H1 (cell line): ENCODE results near the gene RESP18. TPM values are rescaled to one million over a fixed set of nuclear protein-coding genes. Genes with fewer than 3 reads are reported as not detected.
A peak's percentile ranks its signal among the peaks of the same experiment; 100 is the strongest.

Source experiments
- CTCF ChIA-PET: fragments of 300-600 bp; sonication (Branson Sonifier 250); formaldehyde crosslinking; loops from one replicate; lab custom pipeline; 2021; ENCODE audit not compliant: partially characterized antibody; lab: Charles Lee
- POLR2A ChIA-PET: fragments of 300-600 bp; sonication (Branson Sonifier 250); formaldehyde crosslinking; loops from one replicate; lab custom pipeline; 2021; ENCODE audit warnings: inconsistent platforms; ENCODE audit not compliant: partially characterized antibody; lab: Charles Lee
- DNase-seq, 2 experiments: peaks; one replicate each; pipeline versions ENCODE4 v3.0.0 to v3.0.0-alpha.2; 2010 to 2022; ENCODE audit warnings: low spot score in 2 of 2, low read depth in 1 of 2, mixed read lengths in 1 of 2
- FAIRE-seq: peaks from 2 replicates; lab custom pipeline; 2011; peaks lifted over from hg19 to GRCh38; lab: Jason Lieb, UNC
- H2AFZ ChIP-seq: 2 replicates; pipeline ENCODE4 v1.8.1; 2012; ENCODE audit warnings: low read length, inconsistent platforms
- H2AK5ac ChIP-seq: 2 replicates; pipeline ENCODE4 v1.6.1; 2013; ENCODE audit warnings: low read depth, low read length
- H2BK120ac ChIP-seq: replicated peaks from 2 replicates; pipeline ENCODE3; 2013; ENCODE audit warnings: low read depth, low read length, inconsistent platforms
- H2BK12ac ChIP-seq: 2 replicates; pipeline ENCODE4 v1.6.1; 2013; ENCODE audit warnings: low read depth, low read length
- H2BK15ac ChIP-seq: 2 replicates; pipeline ENCODE4 v1.6.1; 2013; ENCODE audit warnings: low read length
- H2BK20ac ChIP-seq: 2 replicates; pipeline ENCODE4 v1.6.1; 2013; ENCODE audit warnings: low read length
- H2BK5ac ChIP-seq: 2 replicates; pipeline ENCODE4 v1.6.1; 2013; ENCODE audit warnings: low read depth, low read length
- H3K14ac ChIP-seq: 2 replicates; pipeline ENCODE4 v1.6.1; 2013; ENCODE audit warnings: inconsistent platforms; ENCODE audit not compliant: insufficient read length
- H3K18ac ChIP-seq: 2 replicates; pipeline ENCODE4 v1.6.1; 2013; ENCODE audit warnings: low read length; ENCODE audit errors: extremely low read depth
- H3K23ac ChIP-seq: 2 replicates; pipeline ENCODE4 v1.6.1; 2013; ENCODE audit warnings: inconsistent platforms; ENCODE audit not compliant: insufficient read length
- H3K23me2 ChIP-seq: 2 replicates; pipeline ENCODE4 v1.6.1; 2013; ENCODE audit warnings: low read depth, low read length
- H3K27ac ChIP-seq: 2 replicates; pipeline ENCODE4 v1.6.1; 2011; ENCODE audit warnings: low read depth, low read length, inconsistent platforms
- H3K27me3 ChIP-seq, 4 experiments: replicated peaks in 1 of 4; 1 replicate in 1 of 4; 2 replicates in 3 of 4; pipeline versions ENCODE4 v1.6.1 to v1.8.1; 2011 to 2013; ENCODE audit warnings: low read length in 3 of 4, mild to moderate bottlenecking in 3 of 4, inconsistent platforms in 2 of 4, mixed read lengths in 2 of 4, moderate library complexity in 1 of 4; ENCODE audit not compliant: control insufficient read depth in 3 of 4, insufficient read depth in 3 of 4; ENCODE audit errors: extremely low read depth in 1 of 4
- H3K36me3 ChIP-seq, 4 experiments: 2 replicates each; pipeline versions ENCODE4 v1.6.1 to v1.8.1; 2011 to 2013; ENCODE audit warnings: mild to moderate bottlenecking in 4 of 4, low read length in 3 of 4, moderate library complexity in 2 of 4, control low read depth in 1 of 4, inconsistent platforms in 1 of 4; ENCODE audit not compliant: insufficient read depth in 4 of 4, control insufficient read depth in 2 of 4
- H3K4ac ChIP-seq: replicated peaks from 2 replicates; pipeline ENCODE3; 2013; ENCODE audit warnings: low read length, low read depth, mixed read lengths, inconsistent platforms; ENCODE audit not compliant: insufficient read length
- H3K4me1 ChIP-seq, 4 experiments: replicated peaks in 1 of 4; 1 replicate in 1 of 4; 2 replicates in 3 of 4; pipeline versions ENCODE4 v1.6.1 to v1.8.1; 2011 to 2013; ENCODE audit warnings: low read length in 3 of 4, inconsistent platforms in 2 of 4, mixed read lengths in 1 of 4; ENCODE audit not compliant: insufficient read depth in 4 of 4, control insufficient read depth in 3 of 4
- H3K4me2 ChIP-seq, 2 experiments: 2 replicates each; pipeline versions ENCODE4 v1.6.1 to v1.8.1; 2011 to 2013; ENCODE audit warnings: low read depth in 2 of 2, low read length in 2 of 2, control low read depth in 1 of 2, inconsistent platforms in 1 of 2, mild to moderate bottlenecking in 1 of 2; ENCODE audit not compliant: insufficient read depth in 1 of 2
- H3K4me3 ChIP-seq, 4 experiments: fragments of 200-600, 300-600 bp in 1 of 4; sonication (generic), shearing (Covaris generic), sonication (Bioruptor Twin) in 1 of 4; 2 replicates each; pipeline versions ENCODE4 v1.5.1 to v1.8.1; 2011 to 2016; ENCODE audit warnings: low read length in 4 of 4, low read depth in 3 of 4, control low read depth in 2 of 4, inconsistent platforms in 2 of 4, mild to moderate bottlenecking in 2 of 4, mixed read lengths in 1 of 4, moderate library complexity in 1 of 4; ENCODE audit not compliant: insufficient read depth in 2 of 4; ENCODE audit errors: extremely low read depth in 1 of 4
- H3K56ac ChIP-seq: replicated peaks from 2 replicates; pipeline ENCODE3; 2013; ENCODE audit warnings: low read depth, mild to moderate bottlenecking, mixed read lengths, low read length, inconsistent platforms; ENCODE audit not compliant: insufficient read length
- H3K79me1 ChIP-seq: 2 replicates; pipeline ENCODE4 v1.6.1; 2013; ENCODE audit warnings: low read depth, low read length, control low read depth
- H3K79me2 ChIP-seq, 2 experiments: 2 replicates each; pipeline versions ENCODE4 v1.6.1 to v1.8.1; 2012 to 2013; ENCODE audit warnings: low read length in 2 of 2, mild to moderate bottlenecking in 2 of 2, inconsistent platforms in 1 of 2; ENCODE audit not compliant: insufficient read depth in 2 of 2, control insufficient read depth in 1 of 2
- H3K9ac ChIP-seq, 4 experiments: replicated peaks in 1 of 4; 1 replicate in 1 of 4; 2 replicates in 3 of 4; pipeline versions ENCODE4 v1.6.1 to v1.8.1; 2011 to 2013; ENCODE audit warnings: low read depth in 3 of 4, low read length in 3 of 4, control low read depth in 2 of 4, mild to moderate bottlenecking in 2 of 4, moderate library complexity in 2 of 4, inconsistent platforms in 1 of 4; ENCODE audit errors: extremely low read depth in 1 of 4
- H3K9me3 ChIP-seq, 2 experiments: 2 replicates each; pipeline versions ENCODE4 v1.6.1 to v1.8.1; 2012 to 2013; ENCODE audit warnings: mild to moderate bottlenecking in 2 of 2, moderate library complexity in 2 of 2, control low read depth in 1 of 2, inconsistent platforms in 1 of 2, low read depth in 1 of 2, low read length in 1 of 2, mixed read lengths in 1 of 2; ENCODE audit not compliant: insufficient read depth in 2 of 2
- H4K20me1 ChIP-seq, 2 experiments: replicated peaks in 1 of 2; 2 replicates each; pipeline versions ENCODE3 to v1.8.1; 2011 to 2013; ENCODE audit warnings: inconsistent platforms in 2 of 2, low read length in 2 of 2, mild to moderate bottlenecking in 1 of 2; ENCODE audit not compliant: insufficient read depth in 2 of 2, control insufficient read depth in 1 of 2
- H4K5ac ChIP-seq: 2 replicates; pipeline ENCODE4 v1.6.1; 2013; ENCODE audit warnings: low read length, low read depth, mixed read lengths, inconsistent platforms; ENCODE audit not compliant: insufficient read length
- H4K8ac ChIP-seq: 2 replicates; pipeline ENCODE4 v1.8.0; 2013; ENCODE audit warnings: mild to moderate bottlenecking, moderate library complexity, low read length, inconsistent platforms; ENCODE audit not compliant: insufficient read depth; ENCODE audit errors: extremely low read depth
- H4K91ac ChIP-seq: replicated peaks from 2 replicates; pipeline ENCODE3; 2013; ENCODE audit warnings: low read length, mixed read lengths, inconsistent platforms; ENCODE audit not compliant: insufficient read length
- ASH2L ChIP-seq: fragments of 200-600, 300-600 bp; sonication (generic); IDR thresholded peaks from one replicate; pipeline ENCODE4 v1.7.1; 2017; ENCODE audit warnings: low read length
- CBX5 ChIP-seq: fragments of 300-800, 300-1000 bp; sonication (generic); IDR thresholded peaks from 2 replicates; pipeline ENCODE4 v1.7.1; 2016; ENCODE audit warnings: antibody characterized with exemption, low read length, low read depth
- CREB1 ChIP-seq: IDR thresholded peaks from 2 replicates; pipeline ENCODE4 v1.6.1; 2012; ENCODE audit warnings: inconsistent platforms
- CTBP2 ChIP-seq: IDR thresholded peaks from 2 replicates; pipeline ENCODE4 v1.7.0; 2011; ENCODE audit warnings: borderline replicate concordance, mild to moderate bottlenecking, moderate library complexity, mixed read lengths, low read length; ENCODE audit not compliant: insufficient read depth, insufficient read length
- EZH2 ChIP-seq: fragments of 200-600 bp; sonication (generic); IDR thresholded peaks from 2 replicates; pipeline ENCODE4 v1.7.1; 2012; ENCODE audit warnings: low read depth, mild to moderate bottlenecking, moderate library complexity, low read length, inconsistent platforms; ENCODE audit not compliant: severe bottlenecking
- HDAC2 ChIP-seq, 2 experiments: fragments of 300-600 bp in 1 of 2; sonication (generic) in 1 of 2; IDR thresholded peaks; 2 replicates each; pipeline ENCODE4 v1.6.1; 2011 to 2012; ENCODE audit warnings: low read depth in 2 of 2, low read length in 2 of 2, mild to moderate bottlenecking in 2 of 2, moderate library complexity in 2 of 2, borderline replicate concordance in 1 of 2, inconsistent platforms in 1 of 2
- HDAC6 ChIP-seq: IDR thresholded peaks from one replicate; pipeline ENCODE4 v1.7.1; 2012; ENCODE audit warnings: low read depth, mild to moderate bottlenecking, inconsistent platforms, low read length, moderate library complexity
- MAFK ChIP-seq: IDR thresholded peaks from 2 replicates; pipeline ENCODE4 v1.6.1; 2012; ENCODE audit warnings: low read depth, mild to moderate bottlenecking, improper control_type of control experiment, low read length
- PHF8 ChIP-seq: fragments of 200-600 bp; sonication (generic); conservative IDR thresholded peaks from 2 replicates; pipeline ENCODE4 v1.7.1; 2012; ENCODE audit warnings: low read depth, mild to moderate bottlenecking, inconsistent platforms, low read length, moderate library complexity
- SAP30 ChIP-seq: fragments of 300-600 bp; sonication (generic); IDR thresholded peaks from 2 replicates; pipeline ENCODE4 v1.7.1; 2012; ENCODE audit warnings: low read length, moderate library complexity, mild to moderate bottlenecking, inconsistent platforms; ENCODE audit not compliant: insufficient read depth, insufficient replicate concordance
- WGBS, 2 experiments: shearing (Covaris generic) in 1 of 2; methylation state at CpG; one replicate each; pipeline versions ENCODE4 v1.1.6 to v1.1.7; 2013 to 2015; ENCODE audit warnings: low lambda C conversion rate in 2 of 2, mixed read lengths in 2 of 2, inconsistent platforms in 1 of 2, low coverage in 1 of 2, missing lambda C conversion rate in 1 of 2; ENCODE audit not compliant: insufficient replicate concordance in 2 of 2, insufficient coverage in 1 of 2, insufficient read length in 1 of 2; ENCODE audit errors: extremely low coverage in 1 of 2, missing lambda C conversion rate in 1 of 2; 5-methylcytosine and 5-hydroxymethylcytosine counted together
- polyA plus RNA-seq, 7 experiments: library from polyadenylated mRNA; depleted of rRNA in 3 of 7; stranded (reverse) in 5 of 7; unstranded in 2 of 7; fragments of >200 nt in 5 of 7; fragments of 200-250 nt in 2 of 7; gene quantifications; 1 replicate in 5 of 7; 2 replicates in 1 of 7; 4 replicates in 1 of 7; pipeline versions ENCODE4 v1.2.1 to v1.2.3, GENCODE V29; 2011 to 2013; ENCODE audit warnings: missing spikeins in 2 of 7, mixed read lengths in 2 of 7
- total RNA-seq: library from RNA; stranded (reverse); fragmentation: NEBNext Ultra II Directional; extraction: Animal tissue kit (Norgen Biotek cat#: 25700); gene quantifications from 2 replicates; pipeline ENCODE4 v1.2.1, GENCODE V29; 2021

The RESP18 gene
- total and polyA plus RNA-seq, 2 of the 8 experiments (the other 6 are each of a cell fraction or from before 2014, with no cell fraction given), result not detected

DNA sequence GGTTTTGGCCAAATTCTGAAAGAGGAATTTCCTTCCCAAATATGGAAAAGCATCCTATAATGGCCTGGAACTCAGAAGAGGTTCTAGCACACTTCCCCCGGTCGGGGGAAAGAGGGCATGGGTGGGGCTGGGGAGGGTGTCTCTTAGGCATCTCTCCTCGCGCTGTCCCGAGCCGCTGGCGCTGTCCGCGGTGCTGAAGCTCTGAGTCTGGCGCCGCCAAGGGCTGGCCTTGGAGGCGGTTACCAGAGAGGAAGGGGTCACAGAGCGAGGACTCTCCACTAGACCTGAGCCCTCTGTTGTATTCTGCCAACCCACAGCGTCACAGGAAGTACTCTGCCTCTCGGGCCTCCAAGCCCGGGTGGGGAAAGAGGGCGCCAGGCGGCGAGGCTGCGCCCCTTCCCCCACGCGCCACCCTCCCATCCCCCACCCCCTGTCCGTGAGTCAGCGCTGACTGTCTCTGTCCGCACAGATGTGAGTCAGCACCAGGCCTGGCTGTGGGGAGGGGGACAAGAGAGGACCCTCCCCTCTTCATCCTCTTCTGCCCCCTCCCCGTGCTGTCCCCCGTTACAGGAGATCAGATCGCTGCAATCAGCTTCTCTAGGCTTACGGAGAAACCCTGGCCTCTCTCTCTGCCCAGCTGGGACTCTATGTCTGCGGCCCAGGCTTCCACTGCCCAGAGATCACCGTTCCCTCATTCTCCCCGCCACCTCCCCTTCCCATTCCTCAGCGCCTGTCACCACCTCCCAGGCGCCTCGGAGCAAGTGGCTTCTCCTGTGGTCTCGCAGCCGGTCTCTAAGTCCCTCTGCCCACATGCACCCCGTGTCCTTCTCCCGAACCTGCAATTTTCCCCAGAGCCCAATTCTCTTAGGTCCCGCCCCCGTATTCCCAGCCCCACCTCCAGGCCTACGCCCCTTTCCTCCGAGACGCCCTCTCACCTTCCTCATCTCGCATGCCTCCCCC is 24.1 kb downstream of the RESP18 start:
- no peak overlapping the region for H4K91ac ChIP-seq
- no peak overlapping the region for H2AK5ac ChIP-seq
- H4K8ac ChIP-seq, result no peak overlapping the region
- no peak overlapping the region for H3K18ac ChIP-seq
- H2BK12ac ChIP-seq, result no peak overlapping the region
- H3K56ac ChIP-seq, result no peak overlapping the region
- 2% methylated on average over 23 of the region's 45 CpGs; no CpG with 5 or more reads in 1 of the 2 experiments for whole genome bisulfite sequencing, 2 experiments
- peak overlapping the region; percentile 85 to 90 for H3K4me2 ChIP-seq
- H2BK120ac ChIP-seq, result no peak overlapping the region
- ChIA-PET POLR2A (interaction anchor here (0.6 to 3.3 kb wide), 7 partner anchors 13 to 89 kb away, joined by 3 to 12 read pairs (median 4); partner anchors contain the start of genes ABCB6, ANKZF1, ATG9A and DNAJB2), CTCF (interaction anchor here (1.1 to 13.4 kb wide), 6 partner anchors 9 to 288 kb away, joined by 3 to 82 read pairs (median 3); no protein-coding TSS in a partner anchor)
- H3K4ac ChIP-seq, result no peak overlapping the region
- H3K9ac ChIP-seq, result no peak overlapping the region
- peaks cover 0 to 14% (median 12%) of the 10 kb centered on the region in 4 experiments; a peak in 4 of 7 replicates for H3K27me3 ChIP-seq
- peaks cover 0 to 1% of the 10 kb centered on the region in 2 experiments for H4K20me1 ChIP-seq
- H3K4me3 ChIP-seq, result peak overlapping the region; percentile 38 to 74 (median 44)
- no peaks in the 10 kb centered on the region for H3K36me3 ChIP-seq
- DNase-seq, result peak in 1 of 2 experiments; percentile 97
- H4K5ac ChIP-seq, result no peak overlapping the region
- H3K23me2 ChIP-seq, result peaks cover 11% of the 10 kb centered on the region; the same call in 1 of the 2 replicates
- no peak overlapping the region for H3K23ac ChIP-seq
- no peaks in the 10 kb centered on the region for H3K79me1 ChIP-seq
- H3K4me1 ChIP-seq, result peaks cover 0 to 9% (median 4%) of the 10 kb centered on the region in 4 experiments; a peak in 5 of 7 replicates
- H2BK5ac ChIP-seq, result no peak overlapping the region
- no peak overlapping the region for H2BK20ac ChIP-seq
- H3K79me2 ChIP-seq, result no peaks in the 10 kb centered on the region
- no peak overlapping the region for H3K14ac ChIP-seq
- no peak for FAIRE-seq
- H3K27ac ChIP-seq, result no peak overlapping the region
- H2BK15ac ChIP-seq, result no peak overlapping the region
- H2AFZ ChIP-seq, result no peak overlapping the region
- no peaks in the 10 kb centered on the region for H3K9me3 ChIP-seq
- TF ChIP-seq CREB1 (0 out of 2 replicates have a peak, but pooled peaks have one; percentile 27), MAFK (peak; percentile 23; the same call in 1 of the 2 replicates), HDAC6 (no peak), CBX5 (no peak), PHF8 (no peak), EZH2 (no peak), ASH2L (no peak), SAP30 (peak; percentile 86), CTBP2 (no peak), HDAC2 (IDR thresholded peaks at IDR 0.05; ENCODE audit: borderline replicate concordance in 1 of 2, low read depth in 2 of 2, low read length in 2 of 2) (peak; percentile 84 to 89; a peak in 2 of 4 replicates)
